GM12891 (cell line): ENCODE results near the gene ZC2HC1B.

Source experiments
- PAX5 ChIP-seq: IDR thresholded peaks from 2 replicates; pipeline ENCODE4 v1.6.1; 2011; ENCODE audit warnings: low read length, moderate library complexity, mild to moderate bottlenecking; ENCODE audit not compliant: insufficient read depth, severe bottlenecking
- POLR2A ChIP-seq: IDR thresholded peaks from 2 replicates; pipeline ENCODE4 v1.6.1; 2011; ENCODE audit warnings: low read depth, low read length, control low read depth
- POLR2AphosphoS5 ChIP-seq: IDR thresholded peaks from 2 replicates; pipeline ENCODE4 v1.6.1; 2011; ENCODE audit warnings: low read depth, low read length, control low read depth
- POU2F2 ChIP-seq: IDR thresholded peaks from 2 replicates; pipeline ENCODE4 v1.6.1; 2011; ENCODE audit warnings: low read depth, mild to moderate bottlenecking, control low read depth, low read length, moderate library complexity
- SPI1 ChIP-seq: IDR thresholded peaks from 2 replicates; pipeline ENCODE4 v1.6.1; 2011; ENCODE audit warnings: low read depth, low read length, control low read depth
- TAF1 ChIP-seq: IDR thresholded peaks from 2 replicates; pipeline ENCODE4 v1.6.1; 2011; ENCODE audit warnings: low read depth, low read length, control low read depth

DNA sequence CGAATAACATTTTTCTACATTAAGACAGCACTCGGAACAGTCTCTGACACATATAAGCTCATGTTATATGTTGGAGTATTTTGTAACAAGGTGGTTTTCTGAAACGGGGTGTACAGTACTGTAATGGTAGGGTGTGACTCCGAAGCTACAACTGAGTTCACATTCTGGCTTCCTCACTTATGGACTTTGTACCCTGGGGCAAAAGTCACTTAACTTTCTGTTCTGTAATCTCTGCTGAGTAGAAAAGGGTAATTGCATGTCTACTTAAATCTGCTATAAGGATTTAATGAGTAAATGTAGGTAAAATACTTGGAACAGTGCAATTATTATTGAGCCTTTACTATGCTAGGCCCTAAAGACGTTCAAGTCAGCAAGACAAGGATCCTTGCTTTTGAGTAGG lies 25.9 kb upstream of the ZC2HC1B start:
- TF ChIP-seq POLR2A (no peak), TAF1 (no peak), POLR2AphosphoS5 (no peak), SPI1 (no peak), PAX5 (no peak), POU2F2 (no peak)
